ENCODE measurements around the gene RRP9.
"Not testable (repeated sequence)": the region's sequence is repeated elsewhere in the genome, so short reads cannot be mapped to it uniquely, and the experiment has no call there.

The RRP9 gene

GRCh38 chr3:51908026-51908425, 33.7 kb downstream of the RRP9 start:
- no peak overlapping the region for H3K4me3 ChIP-seq (replicated peaks; ENCODE audit: insufficient read depth, low read length)
- no peak for DNase-seq (ENCODE audit: low read depth in 1 of 2, low spot score in 1 of 2)
- no peak overlapping the region for H3K27ac ChIP-seq (replicated peaks)
- H3K27me3 ChIP-seq (ENCODE audit: insufficient read depth, poor library complexity, severe bottlenecking), result no peaks in the 10 kb centered on the region
- TF ChIP-seq POLR2AphosphoS5 (IDR thresholded peaks at IDR 0.05; ENCODE audit: low read depth) (no peak), CTCF (IDR thresholded peaks at IDR 0.05; ENCODE audit: insufficient read depth, low read length) (no peak)

- no peak for DNase-seq (ENCODE audit: low read depth in 1 of 2, low spot score in 1 of 2)
- Histone ChIP-seq H3K4me3 (replicated peaks; ENCODE audit: insufficient read depth, low read length) (no peak overlapping the region), H3K27ac (replicated peaks) (no peak overlapping the region), H3K27me3 (ENCODE audit: insufficient read depth, poor library complexity, severe bottlenecking) (peaks cover 4% of the 10 kb centered on the region)
- no peak for TF ChIP-seq POLR2AphosphoS5 (IDR thresholded peaks at IDR 0.05; ENCODE audit: low read depth)
- no peak for TF ChIP-seq CTCF (IDR thresholded peaks at IDR 0.05; ENCODE audit: insufficient read depth, low read length)
- no peak for TF ChIP-seq SPI1 (IDR thresholded peaks at IDR 0.05; ENCODE audit: borderline replicate concordance, low read depth)
- TF ChIP-seq GABPA (IDR thresholded peaks at IDR 0.05; ENCODE audit: low read depth), result no peak
- TF ChIP-seq REST (IDR thresholded peaks at IDR 0.05; ENCODE audit: insufficient replicate concordance, low read depth), result no peak
These were observed 37.5 kb downstream of the RRP9 start for GRCh38 chr3:51904034-51904823.

GRCh38 chr3:51902361-51902760, 39.3 kb downstream of the RRP9 start:
- DNase-seq (ENCODE audit: low read depth in 1 of 2, low spot score in 1 of 2); H3K27ac ChIP-seq (replicated peaks); H3K27me3 ChIP-seq (ENCODE audit: insufficient read depth, poor library complexity, severe bottlenecking); H3K4me3 ChIP-seq (replicated peaks; ENCODE audit: insufficient read depth, low read length): not testable (repeated sequence)

- H3K27ac ChIP-seq (replicated peaks); DNase-seq (ENCODE audit: low read depth in 1 of 2, low spot score in 1 of 2); H3K27me3 ChIP-seq (ENCODE audit: insufficient read depth, poor library complexity, severe bottlenecking); H3K4me3 ChIP-seq (replicated peaks; ENCODE audit: insufficient read depth, low read length): not testable (repeated sequence)
These were observed 41.7 kb downstream of the RRP9 start for GRCh38 chr3:51900043-51900442.

GRCh38 chr3:51897391-51897790, 44.3 kb downstream of the RRP9 start:
- peaks cover 4% of the 10 kb centered on the region for H3K27me3 ChIP-seq (ENCODE audit: insufficient read depth, poor library complexity, severe bottlenecking)
- TF ChIP-seq SPI1 (IDR thresholded peaks at IDR 0.05; ENCODE audit: borderline replicate concordance, low read depth) (no peak), GABPA (IDR thresholded peaks at IDR 0.05; ENCODE audit: low read depth) (no peak), POLR2AphosphoS5 (IDR thresholded peaks at IDR 0.05; ENCODE audit: low read depth) (no peak), CTCF (IDR thresholded peaks at IDR 0.05; ENCODE audit: insufficient read depth, low read length) (no peak), REST (IDR thresholded peaks at IDR 0.05; ENCODE audit: insufficient replicate concordance, low read depth) (no peak)
- no peak for DNase-seq (ENCODE audit: low read depth in 1 of 2, low spot score in 1 of 2)
- no peak overlapping the region for H3K27ac ChIP-seq (replicated peaks)
- H3K4me3 ChIP-seq (replicated peaks; ENCODE audit: insufficient read depth, low read length), result no peak overlapping the region
